SH-SY5Y (cell line): ENCODE measurements around the gene HTRA3.

ENCODE experiments used
- GATA2 ChIP-seq: IDR thresholded peaks from 2 replicates; pipeline ENCODE4 v1.6.1; 2011; ENCODE audit warnings: mild to moderate bottlenecking, low read depth, low read length
- GATA3 ChIP-seq: IDR thresholded peaks from 2 replicates; pipeline ENCODE4 v1.6.1; 2011; ENCODE audit warnings: low read depth, mild to moderate bottlenecking, low read length, moderate library complexity

DNA sequence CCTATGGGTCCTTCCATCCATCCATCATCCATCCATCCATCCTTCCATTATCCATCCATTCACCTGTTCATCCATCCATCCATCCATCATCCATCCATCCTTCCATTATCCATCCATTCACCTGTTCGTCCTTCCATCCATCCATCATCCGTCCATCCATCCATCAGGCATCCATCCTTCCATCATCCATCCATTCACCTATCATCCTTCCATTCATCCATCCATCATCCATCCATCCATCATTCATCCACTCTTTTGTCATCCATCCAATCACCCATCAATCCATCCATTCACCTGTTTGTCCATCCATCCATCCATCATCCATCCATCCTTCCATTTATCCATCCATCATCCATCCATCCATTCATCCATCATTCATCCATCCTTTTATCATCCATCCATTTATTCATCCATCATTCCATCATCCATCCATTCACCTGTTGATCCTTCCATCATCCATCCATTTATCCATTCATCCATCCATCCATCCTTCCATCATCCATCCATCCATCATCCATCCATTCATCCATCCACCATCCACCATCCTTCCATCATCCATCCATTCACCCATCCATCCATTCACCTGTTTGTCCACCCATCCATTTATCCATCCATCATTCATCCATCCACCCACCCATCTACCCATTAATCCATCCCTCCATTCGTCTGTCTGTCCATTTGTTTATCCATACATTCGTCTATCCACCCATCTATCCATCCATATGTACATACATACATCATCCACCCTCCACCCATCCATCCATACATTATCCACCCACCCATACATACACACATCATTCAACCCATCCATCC is 35.7 kb upstream of the HTRA3 start:
- no peak for TF ChIP-seq GATA3
- no peak for TF ChIP-seq GATA2
